H9 (cell line): ENCODE results near the gene SNRPD3. TPM values are rescaled to one million over a fixed set of nuclear protein-coding genes. Genes with fewer than 3 reads are reported as not detected.

Experiments used
- DNase-seq: peaks from one replicate; pipeline ENCODE4 v3.0.0-alpha.2; 2017
- H2AFZ ChIP-seq: one replicate; pipeline ENCODE4 v1.6.1; 2013; ENCODE audit warnings: mild to moderate bottlenecking, low read length, control low read depth, moderate library complexity
- H2AK5ac ChIP-seq: 2 replicates; pipeline ENCODE4 v1.6.1; 2013; ENCODE audit warnings: low read length, control low read depth, mixed read lengths; ENCODE audit not compliant: insufficient read length
- H2BK120ac ChIP-seq: one replicate; pipeline ENCODE4 v1.6.1; 2013; ENCODE audit warnings: low read depth, mild to moderate bottlenecking, low read length, control low read depth, inconsistent platforms; ENCODE audit not compliant: poor library complexity, severe bottlenecking
- H2BK12ac ChIP-seq: 2 replicates; pipeline ENCODE4 v1.6.1; 2013; ENCODE audit warnings: low read length, control low read depth, mixed read lengths, low read depth; ENCODE audit not compliant: insufficient read length
- H2BK15ac ChIP-seq: 2 replicates; pipeline ENCODE4 v1.6.1; 2013; ENCODE audit warnings: low read depth, low read length, control low read depth
- H2BK20ac ChIP-seq: one replicate; pipeline ENCODE4 v1.6.1; 2013; ENCODE audit warnings: low read depth, mild to moderate bottlenecking, low read length, control low read depth, inconsistent platforms; ENCODE audit not compliant: poor library complexity, severe bottlenecking
- H2BK5ac ChIP-seq: 2 replicates; pipeline ENCODE4 v1.6.1; 2013; ENCODE audit warnings: low read length, control low read depth, mixed read lengths; ENCODE audit not compliant: insufficient read length
- H3K14ac ChIP-seq: 2 replicates; pipeline ENCODE4 v1.6.1; 2013; ENCODE audit warnings: low read length, control low read depth; ENCODE audit not compliant: insufficient read depth
- H3K18ac ChIP-seq: 2 replicates; pipeline ENCODE4 v1.6.1; 2013; ENCODE audit warnings: low read depth, mild to moderate bottlenecking, mixed read lengths, low read length, control low read depth; ENCODE audit not compliant: insufficient read length
- H3K23ac ChIP-seq: 2 replicates; pipeline ENCODE4 v1.6.1; 2013; ENCODE audit warnings: low read length, control low read depth, mixed read lengths, low read depth; ENCODE audit not compliant: insufficient read length
- H3K23me2 ChIP-seq: 2 replicates; pipeline ENCODE4 v1.6.1; 2013; ENCODE audit warnings: low read depth, mild to moderate bottlenecking, mixed read lengths, low read length, control low read depth; ENCODE audit not compliant: insufficient read length, poor library complexity, severe bottlenecking
- H3K27ac ChIP-seq: 2 replicates; pipeline ENCODE4 v1.5.1; 2013; ENCODE audit warnings: low read length, control low read depth, mixed read lengths, low read depth; ENCODE audit not compliant: insufficient read length
- H3K27me3 ChIP-seq: 2 replicates; pipeline ENCODE4 v1.6.1; 2013; ENCODE audit warnings: low read length, control low read depth, inconsistent platforms; ENCODE audit not compliant: insufficient read depth
- H3K4ac ChIP-seq: 2 replicates; pipeline ENCODE4 v1.6.1; 2013; ENCODE audit warnings: low read depth, mild to moderate bottlenecking, control low read depth, inconsistent platforms, low read length, moderate library complexity
- H3K4me1 ChIP-seq: 2 replicates; pipeline ENCODE4 v1.6.1; 2013; ENCODE audit warnings: low read length, control low read depth, inconsistent platforms; ENCODE audit not compliant: insufficient read depth
- H3K4me2 ChIP-seq: 2 replicates; pipeline ENCODE4 v1.6.1; 2013; ENCODE audit warnings: low read length, control low read depth, mixed read lengths; ENCODE audit not compliant: insufficient read length, insufficient read depth
- H3K56ac ChIP-seq: 2 replicates; pipeline ENCODE4 v1.6.1; 2013; ENCODE audit warnings: low read depth, mild to moderate bottlenecking, mixed read lengths, low read length, control low read depth; ENCODE audit not compliant: insufficient read length
- H3K79me1 ChIP-seq: 2 replicates; pipeline ENCODE4 v1.6.1; 2013; ENCODE audit warnings: low read depth, mild to moderate bottlenecking, moderate library complexity, low read length, control low read depth, inconsistent platforms; ENCODE audit not compliant: insufficient read depth, poor library complexity, severe bottlenecking
- H3K79me2 ChIP-seq: 2 replicates; pipeline ENCODE4 v1.6.1; 2013; ENCODE audit warnings: low read length, control low read depth, inconsistent platforms; ENCODE audit not compliant: insufficient read depth
- H3K9ac ChIP-seq: 2 replicates; pipeline ENCODE4 v1.6.1; 2013; ENCODE audit warnings: low read length, control low read depth, mixed read lengths; ENCODE audit not compliant: insufficient read length; ENCODE audit errors: extremely low read depth
- H3K9me3 ChIP-seq: one replicate; pipeline ENCODE4 v1.6.1; 2013; ENCODE audit warnings: low read depth, low read length, inconsistent platforms; ENCODE audit not compliant: control insufficient read depth
- H3T11ph ChIP-seq: one replicate; pipeline ENCODE4 v1.6.1; 2013; ENCODE audit warnings: mild to moderate bottlenecking, low read length, control low read depth, inconsistent platforms
- H4K20me1 ChIP-seq: one replicate; pipeline ENCODE4 v1.6.1; 2013; ENCODE audit not compliant: control insufficient read depth, insufficient read length, insufficient read depth
- H4K5ac ChIP-seq: 2 replicates; pipeline ENCODE4 v1.6.1; 2013; ENCODE audit warnings: low read depth, mild to moderate bottlenecking, mixed read lengths, low read length, control low read depth; ENCODE audit not compliant: insufficient read length
- H4K8ac ChIP-seq: replicated peaks from 2 replicates; pipeline ENCODE4 v1.6.1; 2013; ENCODE audit warnings: low read length, control low read depth, mixed read lengths, low read depth; ENCODE audit not compliant: insufficient read length
- H4K91ac ChIP-seq: 2 replicates; pipeline ENCODE4 v1.6.1; 2013; ENCODE audit warnings: low read depth, mild to moderate bottlenecking, moderate library complexity, mixed read lengths, low read length, control low read depth; ENCODE audit not compliant: insufficient read length
- H3K27ac Mint-ChIP-seq, 3 experiments: 2 replicates in 2 of 3; 3 replicates in 1 of 3; pipeline ENCODE4 v1.8.0; 2020 to 2021; ENCODE audit warnings: mixed read lengths in 3 of 3, mild to moderate bottlenecking in 1 of 3, moderate library complexity in 1 of 3
- H3K27me3 Mint-ChIP-seq: 2 replicates; pipeline ENCODE4 v1.8.0; 2021; ENCODE audit warnings: low read depth, mild to moderate bottlenecking, moderate library complexity, mixed read lengths
- H3K36me3 Mint-ChIP-seq, 3 experiments: 2 replicates in 2 of 3; 3 replicates in 1 of 3; pipeline ENCODE4 v1.8.0; 2020 to 2021; ENCODE audit warnings: low read depth in 3 of 3, mixed read lengths in 3 of 3; ENCODE audit not compliant: insufficient read depth in 1 of 3
- H3K4me1 Mint-ChIP-seq, 2 experiments: 2 replicates each; pipeline ENCODE4 v1.8.0; 2020; ENCODE audit warnings: mixed read lengths in 2 of 2
- H3K4me3 Mint-ChIP-seq, 2 experiments: 2 replicates in 1 of 2; 3 replicates in 1 of 2; pipeline ENCODE4 v1.8.0; 2020 to 2021; ENCODE audit warnings: mild to moderate bottlenecking in 2 of 2, mixed read lengths in 2 of 2, moderate library complexity in 1 of 2
- H3K9me3 Mint-ChIP-seq, 2 experiments: 2 replicates in 1 of 2; 3 replicates in 1 of 2; pipeline ENCODE4 v1.8.0; 2020; ENCODE audit warnings: mild to moderate bottlenecking in 2 of 2, mixed read lengths in 2 of 2, moderate library complexity in 1 of 2
- CTCF ChIP-seq: fragments of 200-600 bp; sonication (generic); conservative IDR thresholded peaks from 3 replicates; pipeline ENCODE4 v1.8.0; 2021; ENCODE audit warnings: antibody characterized with exemption, mild to moderate bottlenecking
- WGBS: extraction: QIAGEN DNeasy Blood & Tissue Kit; methylation state at CpG from one replicate; pipeline ENCODE4 v1.1.7; 2013; ENCODE audit warnings: missing lambda C conversion rate, low lambda C conversion rate, mixed read lengths; ENCODE audit not compliant: insufficient read length; ENCODE audit errors: extremely low coverage; 5-methylcytosine and 5-hydroxymethylcytosine counted together
- total RNA-seq: library from RNA; stranded (reverse); gene quantifications from 2 replicates; pipeline ENCODE4 v1.2.1, GENCODE V29; 2021

The SNRPD3 gene
- total RNA-seq, 1 experiment from 2014 or later = 212 TPM

GRCh38 chr22:24571266-24571665 lies 15.5 kb downstream of the SNRPD3 start:
- no peak overlapping the region for H3K27ac ChIP-seq
- H3K9me3 ChIP-seq = no peaks in the 10 kb centered on the region
- H2BK15ac ChIP-seq = no peak overlapping the region
- no peak overlapping the region for H3K9ac ChIP-seq
- H3T11ph ChIP-seq = no peak overlapping the region
- no peak overlapping the region for H2BK20ac ChIP-seq
- H2AFZ ChIP-seq = no peak overlapping the region
- no peak overlapping the region; a peak in 1 of 7 replicates for H3K27ac Mint-ChIP-seq
- no peaks in the 10 kb centered on the region for H3K27me3 Mint-ChIP-seq
- H3K4me1 Mint-ChIP-seq = no peaks in the 10 kb centered on the region
- H3K23me2 ChIP-seq = no peaks in the 10 kb centered on the region
- no peaks in the 10 kb centered on the region for H4K20me1 ChIP-seq
- H3K18ac ChIP-seq = no peak overlapping the region
- H2BK12ac ChIP-seq = no peak overlapping the region
- peaks cover 5% of the 10 kb centered on the region for H3K79me1 ChIP-seq
- H3K56ac ChIP-seq = no peak overlapping the region
- no peak overlapping the region for H3K23ac ChIP-seq
- H3K27me3 ChIP-seq = no peaks in the 10 kb centered on the region
- no peak for TF ChIP-seq CTCF
- H2BK5ac ChIP-seq = no peak overlapping the region
- H3K4ac ChIP-seq = no peak overlapping the region
- no CpG with 5 or more reads among the region's 7 CpGs for WGBS
- DNase-seq = no peak
- no peak overlapping the region for H3K4me3 Mint-ChIP-seq
- no peak overlapping the region for H2BK120ac ChIP-seq
- no peak overlapping the region for H3K4me2 ChIP-seq
- no peak overlapping the region for H4K5ac ChIP-seq
- H3K36me3 Mint-ChIP-seq = peaks cover 58 to 84% (median 72%) of the 10 kb centered on the region in 3 experiments
- no peak overlapping the region for H2AK5ac ChIP-seq
- H3K9me3 Mint-ChIP-seq = no peaks in the 10 kb centered on the region
- H3K14ac ChIP-seq = no peak overlapping the region
- H3K4me1 ChIP-seq = no peaks in the 10 kb centered on the region
- H4K8ac ChIP-seq = no peak overlapping the region
- no peak overlapping the region for H4K91ac ChIP-seq
- H3K79me2 ChIP-seq = peaks cover 8% of the 10 kb centered on the region
